Activated T-cell treated with anti-CD3 and anti-CD28 coated beads, Interleukin-2, amount 50 U/mL, for 72 hours (primary cell): ENCODE results near the gene HS3ST5. TPM values are rescaled to one million over a fixed set of nuclear protein-coding genes. Genes with fewer than 3 reads are reported as not detected.

ENCODE experiments used
- ATAC-seq, 2 donors: fragments of 150-1000 bp; cut with Tn5 transposase; replicated peaks in 1 of 2; 2 replicates each; pipeline ENCODE4 v1.10.0; 2021; ENCODE audit warnings: moderate library complexity in 2 of 2, mild to moderate bottlenecking in 1 of 2
- DNase-seq, 2 donors: peaks; one replicate each; pipeline ENCODE4 v3.0.0; 2021 to 2022; ENCODE audit warnings: mixed read lengths in 1 of 2
- H3K27ac Mint-ChIP-seq: one replicate; pipeline ENCODE4 v1.8.0; 2022; ENCODE audit warnings: mild to moderate bottlenecking, moderate library complexity, mixed read lengths
- H3K27me3 Mint-ChIP-seq: one replicate; pipeline ENCODE4 v1.8.0; 2022; ENCODE audit warnings: low read depth, mixed read lengths
- H3K36me3 Mint-ChIP-seq, 2 donors: one replicate each; pipeline ENCODE4 v1.8.0; 2022; ENCODE audit warnings: mixed read lengths in 2 of 2, mild to moderate bottlenecking in 1 of 2; ENCODE audit not compliant: insufficient read depth in 2 of 2
- H3K4me1 Mint-ChIP-seq: one replicate; pipeline ENCODE4 v1.8.0; 2022; ENCODE audit warnings: low read depth, mixed read lengths
- H3K4me3 Mint-ChIP-seq, 2 donors: one replicate each; pipeline ENCODE4 v1.8.0; 2022; ENCODE audit warnings: mild to moderate bottlenecking in 2 of 2, mixed read lengths in 2 of 2, moderate library complexity in 2 of 2
- H3K9me3 Mint-ChIP-seq, 2 donors: one replicate each; pipeline ENCODE4 v1.8.0; 2022; ENCODE audit warnings: mixed read lengths in 2 of 2
- total RNA-seq, 2 donors: library from RNA; stranded (reverse); gene quantifications; one replicate each; pipeline ENCODE4 v1.2.3, GENCODE V29; 2022

Gene HS3ST5
- total RNA-seq, 2 donors from 2014 or later: not detected

DNA sequence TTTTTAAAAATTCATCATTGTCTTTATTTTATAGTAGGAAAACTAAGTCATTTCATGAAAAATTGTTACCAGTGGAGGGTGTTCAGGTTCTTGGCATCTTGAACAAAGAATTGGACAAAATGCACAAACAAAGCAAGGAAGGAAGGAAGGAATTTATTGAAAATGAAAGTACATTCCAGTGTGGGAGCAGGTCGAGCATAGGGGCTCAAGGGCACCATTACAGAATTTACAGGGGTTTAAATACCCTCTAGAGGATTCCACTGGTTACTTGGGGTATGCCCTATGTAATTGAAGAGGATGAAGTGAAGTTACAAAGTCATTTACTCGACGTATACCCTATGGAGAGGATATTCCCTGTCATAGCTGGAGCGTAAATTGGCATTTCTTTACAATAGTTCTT is 334.5 kb downstream of the HS3ST5 start:
- ATAC-seq: no peak
- H3K9me3 Mint-ChIP-seq: no peaks in the 10 kb centered on the region
- no peak for DNase-seq
- H3K4me3 Mint-ChIP-seq: no peak overlapping the region
- H3K4me1 Mint-ChIP-seq: peaks cover 19% of the 10 kb centered on the region
- peaks cover 15% of the 10 kb centered on the region for H3K27me3 Mint-ChIP-seq
- H3K27ac Mint-ChIP-seq: no peak overlapping the region
- H3K36me3 Mint-ChIP-seq: peaks cover 0 to 2% of the 10 kb centered on the region in 2 donors

DNA sequence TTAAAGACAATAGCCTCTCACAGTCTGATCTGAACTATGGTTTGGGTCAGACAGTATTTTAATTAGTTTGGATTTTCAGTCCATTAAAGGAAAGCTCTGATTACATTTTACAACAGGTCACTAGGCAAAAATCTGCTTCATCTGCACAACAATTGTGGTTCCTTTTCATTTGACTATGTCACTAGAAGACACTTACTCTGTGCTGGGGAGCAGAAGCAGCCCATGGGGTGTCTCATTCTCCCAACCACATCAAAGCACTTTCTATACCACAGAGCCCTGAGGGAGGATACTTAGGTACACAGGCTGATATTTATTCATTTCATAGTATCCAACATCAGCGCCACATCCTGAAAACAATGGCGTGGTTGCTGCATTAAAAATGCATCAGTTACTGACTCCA is 335.3 kb downstream of the HS3ST5 start:
- Mint-ChIP-seq H3K36me3 (peaks cover 0 to 2% of the 10 kb centered on the region in 2 donors), H3K9me3 (no peaks in the 10 kb centered on the region), H3K27me3 (peaks cover 15% of the 10 kb centered on the region), H3K27ac (peak overlapping the region; percentile 54), H3K4me3 (no peak overlapping the region), H3K4me1 (peaks cover 19% of the 10 kb centered on the region)
- ATAC-seq (peak; percentile 59 to 89), DNase-seq (peak; percentile 1 to 14)
